ENCODE measurements around the gene SLC9A7.

DNA sequence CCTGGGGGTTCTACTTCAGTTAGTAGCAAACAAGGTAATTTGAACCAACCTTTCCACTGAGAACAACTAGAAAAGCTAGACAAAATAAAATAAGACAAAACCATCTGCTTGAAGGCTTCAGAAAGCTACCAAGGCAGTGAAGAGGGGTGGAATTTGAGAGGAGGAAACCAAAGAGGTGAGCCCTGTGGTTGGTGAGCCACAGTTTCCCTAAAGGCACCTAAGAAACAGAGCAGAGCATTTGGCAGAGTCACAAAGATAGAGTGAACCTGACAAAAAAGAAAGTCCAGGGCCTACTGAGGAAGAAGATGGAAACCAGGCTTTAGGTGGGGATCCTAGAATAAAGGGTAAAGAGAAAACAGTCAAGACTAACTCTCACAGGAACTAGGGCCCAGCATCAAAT is 141.0 kb downstream of the SLC9A7 start:
- no peak for TF ChIP-seq POLR2A (IDR thresholded peaks at IDR 0.05; ENCODE audit: extremely low read depth, insufficient read length)
- TF ChIP-seq, protein P1, sequence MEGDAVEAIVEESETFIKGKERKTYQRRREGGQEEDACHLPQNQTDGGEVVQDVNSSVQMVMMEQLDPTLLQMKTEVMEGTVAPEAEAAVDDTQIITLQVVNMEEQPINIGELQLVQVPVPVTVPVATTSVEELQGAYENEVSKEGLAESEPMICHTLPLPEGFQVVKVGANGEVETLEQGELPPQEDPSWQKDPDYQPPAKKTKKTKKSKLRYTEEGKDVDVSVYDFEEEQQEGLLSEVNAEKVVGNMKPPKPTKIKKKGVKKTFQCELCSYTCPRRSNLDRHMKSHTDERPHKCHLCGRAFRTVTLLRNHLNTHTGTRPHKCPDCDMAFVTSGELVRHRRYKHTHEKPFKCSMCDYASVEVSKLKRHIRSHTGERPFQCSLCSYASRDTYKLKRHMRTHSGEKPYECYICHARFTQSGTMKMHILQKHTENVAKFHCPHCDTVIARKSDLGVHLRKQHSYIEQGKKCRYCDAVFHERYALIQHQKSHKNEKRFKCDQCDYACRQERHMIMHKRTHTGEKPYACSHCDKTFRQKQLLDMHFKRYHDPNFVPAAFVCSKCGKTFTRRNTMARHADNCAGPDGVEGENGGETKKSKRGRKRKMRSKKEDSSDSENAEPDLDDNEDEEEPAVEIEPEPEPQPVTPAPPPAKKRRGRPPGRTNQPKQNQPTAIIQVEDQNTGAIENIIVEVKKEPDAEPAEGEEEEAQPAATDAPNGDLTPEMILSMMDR (IDR thresholded peaks at IDR 0.05; ENCODE audit: low read depth, low read length) = no peak
- TF ChIP-seq, protein P2, sequence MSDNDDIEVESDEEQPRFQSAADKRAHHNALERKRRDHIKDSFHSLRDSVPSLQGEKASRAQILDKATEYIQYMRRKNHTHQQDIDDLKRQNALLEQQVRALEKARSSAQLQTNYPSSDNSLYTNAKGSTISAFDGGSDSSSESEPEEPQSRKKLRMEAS (IDR thresholded peaks at IDR 0.05; ENCODE audit: low read depth, low read length) = no peak

All from NB4 (cell line).